ENCODE data around the gene ST3GAL2.

Gene ST3GAL2

DNA sequence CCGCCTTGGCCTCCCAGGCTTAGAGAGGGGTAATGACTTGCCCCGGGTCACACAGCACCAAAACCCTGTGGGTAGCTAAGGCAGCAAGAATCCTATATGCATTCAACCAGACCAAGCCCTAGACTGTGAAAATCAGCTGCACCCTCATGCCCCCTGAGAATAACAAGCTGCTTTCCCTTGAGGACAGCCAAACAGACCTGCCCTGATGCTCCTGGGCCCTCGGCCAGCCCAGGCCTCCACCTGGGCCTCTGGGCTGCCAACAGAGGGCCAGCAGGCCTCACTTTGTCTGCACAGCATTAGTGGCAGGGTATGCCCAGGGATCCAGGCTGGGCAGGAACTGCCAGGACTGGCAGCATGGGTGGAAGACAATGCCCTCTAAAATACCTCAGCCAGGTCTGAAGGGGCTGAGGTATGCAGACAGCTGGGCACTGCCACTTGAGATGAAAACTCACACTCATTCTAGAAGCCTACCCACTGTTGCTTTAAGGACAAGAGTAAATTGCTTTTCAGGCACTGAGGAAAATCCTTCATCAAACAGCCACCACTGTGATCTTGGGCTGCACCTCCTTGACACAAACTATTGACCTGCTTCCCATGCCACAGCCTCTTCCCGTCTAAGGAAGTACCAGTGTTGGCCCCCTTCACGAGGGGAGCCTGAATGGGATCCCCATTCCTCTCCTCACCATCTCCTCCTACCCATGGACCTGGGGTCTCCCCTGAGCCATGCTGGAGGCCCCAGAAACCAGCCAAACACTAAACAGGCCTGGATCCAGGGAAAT lies 8.8 kb downstream of the ST3GAL2 start:
- Histone ChIP-seq H3K27me3 (ENCODE audit: control insufficient read depth, insufficient read depth, low read length) (no peaks in the 10 kb centered on the region), H2AFZ (peak overlapping the region; percentile 44), H3K4me1 (peaks cover 70% of the 10 kb centered on the region), H3K4me2 (ENCODE audit: low read length) (peak overlapping the region; percentile 37), H3K79me2 (peaks cover 27% of the 10 kb centered on the region), H3K36me3 (ENCODE audit: control insufficient read depth, insufficient read depth, low read length) (no peaks in the 10 kb centered on the region), H3K9me3 (ENCODE audit: control insufficient read depth, low read length) (no peaks in the 10 kb centered on the region), H3K4me3 (ENCODE audit: low read depth, low read length) (no peak overlapping the region), H3K9ac (no peak overlapping the region), H3K27ac (peak overlapping the region; percentile 74)
- TF ChIP-seq, protein P1, sequence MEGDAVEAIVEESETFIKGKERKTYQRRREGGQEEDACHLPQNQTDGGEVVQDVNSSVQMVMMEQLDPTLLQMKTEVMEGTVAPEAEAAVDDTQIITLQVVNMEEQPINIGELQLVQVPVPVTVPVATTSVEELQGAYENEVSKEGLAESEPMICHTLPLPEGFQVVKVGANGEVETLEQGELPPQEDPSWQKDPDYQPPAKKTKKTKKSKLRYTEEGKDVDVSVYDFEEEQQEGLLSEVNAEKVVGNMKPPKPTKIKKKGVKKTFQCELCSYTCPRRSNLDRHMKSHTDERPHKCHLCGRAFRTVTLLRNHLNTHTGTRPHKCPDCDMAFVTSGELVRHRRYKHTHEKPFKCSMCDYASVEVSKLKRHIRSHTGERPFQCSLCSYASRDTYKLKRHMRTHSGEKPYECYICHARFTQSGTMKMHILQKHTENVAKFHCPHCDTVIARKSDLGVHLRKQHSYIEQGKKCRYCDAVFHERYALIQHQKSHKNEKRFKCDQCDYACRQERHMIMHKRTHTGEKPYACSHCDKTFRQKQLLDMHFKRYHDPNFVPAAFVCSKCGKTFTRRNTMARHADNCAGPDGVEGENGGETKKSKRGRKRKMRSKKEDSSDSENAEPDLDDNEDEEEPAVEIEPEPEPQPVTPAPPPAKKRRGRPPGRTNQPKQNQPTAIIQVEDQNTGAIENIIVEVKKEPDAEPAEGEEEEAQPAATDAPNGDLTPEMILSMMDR (IDR thresholded peaks at IDR 0.05) = no peak

DNA sequence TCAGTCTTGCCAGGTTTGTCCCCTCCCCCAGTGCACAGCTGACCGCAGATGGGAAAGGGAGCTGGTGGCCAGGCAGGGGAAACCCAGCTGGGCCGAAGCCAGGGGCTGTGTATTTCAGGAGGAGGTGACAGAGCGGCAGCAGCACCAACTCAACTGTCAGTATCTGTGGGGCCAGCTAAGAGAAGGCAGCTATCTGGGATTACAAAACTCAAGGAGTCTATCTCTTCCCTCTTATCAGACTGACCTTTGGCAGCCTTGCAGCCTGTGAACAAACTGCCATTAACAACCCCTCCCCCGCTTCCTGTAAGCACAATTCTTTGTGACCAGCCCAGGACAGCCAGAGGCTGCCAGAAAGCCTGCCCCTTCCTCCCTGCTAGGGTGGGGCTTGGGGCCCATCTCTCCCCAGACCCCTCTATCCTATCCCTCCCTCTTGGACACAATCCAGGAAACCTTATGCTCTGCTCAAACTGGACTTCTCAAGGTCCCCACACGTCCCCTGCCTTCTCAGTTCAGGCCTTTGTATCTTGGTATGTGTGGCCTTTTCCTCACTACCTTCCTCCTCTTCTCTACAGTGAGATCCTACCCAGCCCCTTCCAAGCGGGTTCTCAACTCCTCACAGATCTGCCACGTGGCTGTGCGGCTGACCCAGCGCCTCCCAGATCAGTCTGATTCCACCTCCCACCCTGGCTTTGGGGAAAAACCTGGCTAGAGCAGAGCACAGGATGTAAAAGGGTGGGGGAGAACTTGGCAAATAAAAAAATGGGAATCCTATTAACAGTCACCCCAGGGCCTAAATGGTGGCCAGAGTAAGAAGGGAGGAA lies 10.5 kb downstream of the ST3GAL2 start:
- H3K4me2 ChIP-seq (ENCODE audit: low read length) = peak overlapping the region; percentile 51
- H3K4me1 ChIP-seq = peaks cover 53% of the 10 kb centered on the region
- H3K27ac ChIP-seq = peak overlapping the region; percentile 95
- peak overlapping the region; percentile 64 for H2AFZ ChIP-seq
- H3K9ac ChIP-seq = no peak overlapping the region
- no peaks in the 10 kb centered on the region for H3K9me3 ChIP-seq (ENCODE audit: control insufficient read depth, low read length)
- TF ChIP-seq, protein P1 (IDR thresholded peaks at IDR 0.05) = no peak
- H3K4me3 ChIP-seq (ENCODE audit: low read depth, low read length) = peak overlapping the region; percentile 0
- no peaks in the 10 kb centered on the region for H3K27me3 ChIP-seq (ENCODE audit: control insufficient read depth, insufficient read depth, low read length)
- peaks cover 42% of the 10 kb centered on the region for H3K79me2 ChIP-seq
- no peaks in the 10 kb centered on the region for H3K36me3 ChIP-seq (ENCODE audit: control insufficient read depth, insufficient read depth, low read length)

DNA sequence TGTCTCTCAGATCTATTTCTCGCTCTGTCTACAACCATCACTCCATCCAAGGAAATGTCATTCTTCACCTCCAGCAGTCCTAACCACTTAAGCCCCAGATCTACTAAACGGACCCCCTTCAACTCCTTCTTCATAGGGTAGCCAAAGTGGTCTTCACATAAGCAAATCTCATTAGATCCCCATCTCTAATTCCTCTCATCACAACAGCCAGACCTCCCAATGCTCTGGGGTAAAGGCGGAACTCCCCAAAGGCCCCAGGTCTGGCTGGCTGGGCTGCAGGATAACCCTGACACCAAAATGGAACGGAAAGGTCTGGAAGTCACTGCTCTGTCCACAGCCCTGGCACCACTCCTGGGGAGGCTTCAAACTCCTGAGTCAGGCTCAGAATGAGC lies 11.1 kb downstream of the ST3GAL2 start:
- peak overlapping the region; percentile 95 for H3K27ac ChIP-seq
- H2AFZ ChIP-seq = peak overlapping the region; percentile 64
- peaks cover 48% of the 10 kb centered on the region for H3K79me2 ChIP-seq
- H3K9me3 ChIP-seq (ENCODE audit: control insufficient read depth, low read length) = no peaks in the 10 kb centered on the region
- peak overlapping the region; percentile 51 for H3K4me2 ChIP-seq (ENCODE audit: low read length)
- H3K36me3 ChIP-seq (ENCODE audit: control insufficient read depth, insufficient read depth, low read length) = no peaks in the 10 kb centered on the region
- H3K4me1 ChIP-seq = peaks cover 48% of the 10 kb centered on the region
- peak overlapping the region; percentile 0 for H3K4me3 ChIP-seq (ENCODE audit: low read depth, low read length)
- TF ChIP-seq, protein P1 (IDR thresholded peaks at IDR 0.05) = no peak
- H3K9ac ChIP-seq = no peak overlapping the region
- H3K27me3 ChIP-seq (ENCODE audit: control insufficient read depth, insufficient read depth, low read length) = no peaks in the 10 kb centered on the region

DNA sequence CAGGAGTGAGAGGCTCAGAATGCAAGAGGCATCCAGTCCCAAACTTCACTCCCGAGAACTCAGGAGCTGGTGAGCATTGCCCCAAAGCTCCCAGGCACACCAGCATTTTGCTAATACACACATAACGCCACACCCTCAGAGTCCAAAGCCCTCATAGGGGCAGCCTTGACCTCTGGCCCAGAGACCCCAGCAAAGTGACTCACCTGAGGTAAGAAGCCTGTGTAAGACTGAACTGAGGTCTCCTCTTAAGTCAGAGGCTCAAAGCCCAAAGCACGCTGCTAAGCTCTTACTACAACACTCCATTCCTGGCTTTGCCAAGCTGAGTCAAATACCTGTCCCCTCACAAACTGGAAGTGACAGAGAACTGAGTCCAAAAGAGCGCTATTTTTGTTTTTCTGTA lies 16.4 kb downstream of the ST3GAL2 start:
- Histone ChIP-seq H2AFZ (no peak overlapping the region), H3K9me3 (ENCODE audit: control insufficient read depth, low read length) (no peaks in the 10 kb centered on the region), H3K27me3 (ENCODE audit: control insufficient read depth, insufficient read depth, low read length) (no peaks in the 10 kb centered on the region), H3K4me3 (ENCODE audit: low read depth, low read length) (no peak overlapping the region), H3K79me2 (peaks cover 86% of the 10 kb centered on the region), H3K36me3 (ENCODE audit: control insufficient read depth, insufficient read depth, low read length) (no peaks in the 10 kb centered on the region), H3K4me2 (ENCODE audit: low read length) (no peak overlapping the region), H3K27ac (no peak overlapping the region), H3K4me1 (peaks cover 50% of the 10 kb centered on the region), H3K9ac (no peak overlapping the region)
- TF ChIP-seq, protein P1 (IDR thresholded peaks at IDR 0.05) = no peak

Data from parathyroid adenoma (tissue), 2 donors.